GM23338 (cell line): ENCODE data around the gene F13A1. TPM values are rescaled to one million over a fixed set of nuclear protein-coding genes. Genes with fewer than 3 reads are reported as not detected.

Source experiments
- ATAC-seq: fragments of 200-7000 bp; cut with Tn5 transposase; 3 replicates; pipeline ENCODE4 v1.9.1; 2020
- DNase-seq: peaks from one replicate; pipeline ENCODE4 v3.0.0-alpha.2; 2015; ENCODE audit warnings: low spot score
- H2AFZ ChIP-seq: fragments of 200-600 bp; sonication (generic); 2 replicates; pipeline ENCODE4 v1.8.0; 2016; ENCODE audit warnings: antibody characterized with exemption, mild to moderate bottlenecking, moderate library complexity
- H3F3A ChIP-seq: fragments of 200-600 bp; sonication (generic); replicated peaks from 2 replicates; pipeline ENCODE4 v1.8.0; 2017; ENCODE audit warnings: antibody characterized with exemption, mixed run types, low read depth
- H3K27ac ChIP-seq: fragments of 200-600 bp; sonication (generic); 2 replicates; pipeline ENCODE4 v1.6.1; 2016; ENCODE audit warnings: low read depth
- H3K27me3 ChIP-seq: fragments of 200-600 bp; sonication (generic); 2 replicates; pipeline ENCODE4 v1.8.0; 2016; ENCODE audit warnings: mild to moderate bottlenecking, mixed run types, moderate library complexity; ENCODE audit not compliant: insufficient read depth
- H3K36me3 ChIP-seq: fragments of 200-600 bp; sonication (generic); 2 replicates; pipeline ENCODE4 v1.8.0; 2016; ENCODE audit warnings: mild to moderate bottlenecking; ENCODE audit not compliant: insufficient read depth
- H3K4me1 ChIP-seq: fragments of 200-600 bp; sonication (generic); 2 replicates; pipeline ENCODE4 v1.8.0; 2016; ENCODE audit warnings: mild to moderate bottlenecking, moderate library complexity; ENCODE audit not compliant: insufficient read depth
- H3K4me2 ChIP-seq: fragments of 200-600 bp; sonication (generic); 2 replicates; pipeline ENCODE4 v1.7.1; 2017; ENCODE audit warnings: mixed run types
- H3K4me3 ChIP-seq: fragments of 200-600 bp; sonication (generic); 2 replicates; pipeline ENCODE4 v1.6.1; 2016; ENCODE audit warnings: mixed run types
- H3K79me2 ChIP-seq: fragments of 200-600 bp; sonication (generic); replicated peaks from 2 replicates; pipeline ENCODE4 v1.8.0; 2017; ENCODE audit warnings: mild to moderate bottlenecking; ENCODE audit not compliant: insufficient read depth
- H3K9me2 ChIP-seq: fragments of 200-600 bp; sonication (generic); 2 replicates; pipeline ENCODE4 v1.8.0; 2017; ENCODE audit not compliant: insufficient read depth
- H4K20me1 ChIP-seq: fragments of 200-600 bp; sonication (generic); replicated peaks from 2 replicates; pipeline ENCODE4 v1.8.0; 2017; ENCODE audit warnings: mild to moderate bottlenecking; ENCODE audit not compliant: insufficient read depth
- H3K27ac Mint-ChIP-seq: 2 replicates; pipeline ENCODE4 v1.8.0; 2020; ENCODE audit warnings: inconsistent platforms, mild to moderate bottlenecking, moderate library complexity, mixed read lengths
- H3K27me3 Mint-ChIP-seq: 3 replicates; pipeline ENCODE4 v1.8.0; 2022; ENCODE audit warnings: low read depth, mild to moderate bottlenecking, moderate library complexity, mixed read lengths, inconsistent platforms; ENCODE audit not compliant: insufficient read depth, poor library complexity
- H3K36me3 Mint-ChIP-seq: 3 replicates; pipeline ENCODE4 v1.8.0; 2021; ENCODE audit warnings: low read depth, mild to moderate bottlenecking, inconsistent platforms, moderate library complexity, mixed read lengths
- H3K4me1 Mint-ChIP-seq: 3 replicates; pipeline ENCODE4 v1.8.0; 2020; ENCODE audit warnings: mild to moderate bottlenecking, inconsistent platforms, mixed read lengths
- H3K4me3 Mint-ChIP-seq: 3 replicates; pipeline ENCODE4 v1.8.0; 2021; ENCODE audit warnings: moderate library complexity, mild to moderate bottlenecking, inconsistent platforms, mixed read lengths
- H3K9me3 Mint-ChIP-seq: 3 replicates; pipeline ENCODE4 v1.8.0; 2020; ENCODE audit warnings: moderate library complexity, mild to moderate bottlenecking, inconsistent platforms, mixed read lengths
- CREB1 ChIP-seq: fragments of 250-450 bp; sonication (Bioruptor Pico); IDR thresholded peaks from 2 replicates; pipeline ENCODE4 v1.5.0; 2020; ENCODE audit warnings: low read depth, mild to moderate bottlenecking, moderate library complexity
- EZH2 ChIP-seq: fragments of 200-600 bp; sonication (generic); IDR thresholded peaks from one replicate; pipeline ENCODE4 v1.8.0; 2017; ENCODE audit warnings: antibody characterized with exemption, mild to moderate bottlenecking, low read depth; ENCODE audit not compliant: unreplicated experiment
- EZH2phosphoT487 ChIP-seq: fragments of 200-600 bp; sonication (generic); IDR thresholded peaks from one replicate; pipeline ENCODE4 v1.8.1; 2018; ENCODE audit warnings: antibody characterized with exemption; ENCODE audit not compliant: unreplicated experiment
- NANOG ChIP-seq: IDR thresholded peaks from 2 replicates; pipeline ENCODE4 v1.6.1; 2016; ENCODE audit warnings: antibody characterized with exemption, borderline replicate concordance
- ZNF331 ChIP-seq: fragments of 250-450 bp; sonication (Bioruptor Pico); IDR thresholded peaks from 2 replicates; pipeline ENCODE4 v1.5.0; 2020; ENCODE audit warnings: low read depth, mild to moderate bottlenecking, moderate library complexity
- polyA plus RNA-seq: library from polyadenylated mRNA; unstranded; fragments of >200 nt; fragmentation: Nextera tagmentation; extraction: Ambion mirVana; gene quantifications from 2 replicates; pipeline ENCODE4 v1.2.1, GENCODE V29; 2016
- total RNA-seq: library from RNA; depleted of rRNA; stranded (reverse); fragments of >200 nt; shearing (Covaris generic); gene quantifications from 2 replicates; pipeline ENCODE4 v1.2.3, GENCODE V29; 2014
- TF ChIP-seq, protein P1 (sequence below), 2 experiments: fragments of 200-600 bp in 1 of 2; sonication (generic) in 1 of 2; conservative IDR thresholded peaks; 2 replicates each; pipeline versions ENCODE4 v1.5.1 to v1.6.1; 2016 to 2017; ENCODE audit warnings: antibody characterized with exemption in 2 of 2, low read depth in 2 of 2, mild to moderate bottlenecking in 2 of 2, moderate library complexity in 1 of 2
- TF ChIP-seq, protein P2 (sequence below): IDR thresholded peaks from one replicate; pipeline ENCODE4 v1.6.1; 2018; ENCODE audit warnings: antibody characterized with exemption; ENCODE audit not compliant: unreplicated experiment
- TF ChIP-seq, protein P3 (sequence below): fragments of 250-450 bp; sonication (Bioruptor Pico); IDR thresholded peaks from 2 replicates; pipeline ENCODE4 v1.5.0; 2020; ENCODE audit warnings: mild to moderate bottlenecking, moderate library complexity

F13A1 gene
- total and polyA plus RNA-seq, 2 experiments from 2014 or later: 0.31 to 0.32 TPM

DNA sequence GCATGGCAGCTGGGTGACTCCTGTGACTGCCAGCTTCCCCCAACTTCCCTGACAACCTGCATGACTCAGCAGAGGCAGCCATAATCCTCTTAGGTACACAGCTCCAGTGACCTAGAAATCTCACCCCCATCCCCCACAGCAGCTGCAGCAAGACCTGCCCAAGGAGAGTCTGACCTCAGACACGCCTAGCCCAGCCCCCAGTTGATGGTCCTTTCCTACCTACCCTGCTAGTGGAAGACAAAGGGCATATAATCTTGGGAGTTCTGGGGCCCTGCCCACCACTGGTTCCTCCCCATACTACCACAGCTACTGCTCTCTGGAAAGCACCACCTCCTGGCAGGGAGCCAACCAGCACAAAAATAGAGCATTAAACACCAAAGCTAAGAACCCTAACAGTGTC, 90.2 kb downstream of the F13A1 start:
- H3K4me1 ChIP-seq: no peaks in the 10 kb centered on the region
- H3K27ac ChIP-seq: no peak overlapping the region
- Mint-ChIP-seq H3K9me3 (0 out of 3 replicates have a peak, but pooled peaks cover 3% of the 10 kb centered on the region), H3K36me3 (no peaks in the 10 kb centered on the region), H3K27me3 (no peaks in the 10 kb centered on the region), H3K4me1 (peaks cover 6% of the 10 kb centered on the region; the same call in 2 of the 3 replicates), H3K4me3 (no peak overlapping the region), H3K27ac (no peak overlapping the region)
- H3K4me2 ChIP-seq: no peak overlapping the region
- ATAC-seq (no peak), DNase-seq (no peak)
- H3K36me3 ChIP-seq: no peaks in the 10 kb centered on the region
- TF ChIP-seq, protein P1, sequence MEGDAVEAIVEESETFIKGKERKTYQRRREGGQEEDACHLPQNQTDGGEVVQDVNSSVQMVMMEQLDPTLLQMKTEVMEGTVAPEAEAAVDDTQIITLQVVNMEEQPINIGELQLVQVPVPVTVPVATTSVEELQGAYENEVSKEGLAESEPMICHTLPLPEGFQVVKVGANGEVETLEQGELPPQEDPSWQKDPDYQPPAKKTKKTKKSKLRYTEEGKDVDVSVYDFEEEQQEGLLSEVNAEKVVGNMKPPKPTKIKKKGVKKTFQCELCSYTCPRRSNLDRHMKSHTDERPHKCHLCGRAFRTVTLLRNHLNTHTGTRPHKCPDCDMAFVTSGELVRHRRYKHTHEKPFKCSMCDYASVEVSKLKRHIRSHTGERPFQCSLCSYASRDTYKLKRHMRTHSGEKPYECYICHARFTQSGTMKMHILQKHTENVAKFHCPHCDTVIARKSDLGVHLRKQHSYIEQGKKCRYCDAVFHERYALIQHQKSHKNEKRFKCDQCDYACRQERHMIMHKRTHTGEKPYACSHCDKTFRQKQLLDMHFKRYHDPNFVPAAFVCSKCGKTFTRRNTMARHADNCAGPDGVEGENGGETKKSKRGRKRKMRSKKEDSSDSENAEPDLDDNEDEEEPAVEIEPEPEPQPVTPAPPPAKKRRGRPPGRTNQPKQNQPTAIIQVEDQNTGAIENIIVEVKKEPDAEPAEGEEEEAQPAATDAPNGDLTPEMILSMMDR (conservative IDR thresholded peaks at IDR 0.05; ENCODE audit: low read depth in 2 of 2): no peak
- no peaks in the 10 kb centered on the region for H3K79me2 ChIP-seq
- H2AFZ ChIP-seq: no peak overlapping the region
- no peaks in the 10 kb centered on the region for H4K20me1 ChIP-seq
- no peaks in the 10 kb centered on the region for H3F3A ChIP-seq
- peaks cover 12% of the 10 kb centered on the region for H3K9me2 ChIP-seq
- no peaks in the 10 kb centered on the region for H3K27me3 ChIP-seq
- H3K4me3 ChIP-seq: no peak overlapping the region

GRCh38 chr6:6227896-6228295, 92.6 kb downstream of the F13A1 start:
- Histone ChIP-seq H3K36me3 (no peaks in the 10 kb centered on the region), H3K4me3 (no peak overlapping the region), H3K27ac (no peak overlapping the region), H3K9me2 (peaks cover 12% of the 10 kb centered on the region), H3K27me3 (no peaks in the 10 kb centered on the region), H3K4me1 (no peaks in the 10 kb centered on the region), H2AFZ (no peak overlapping the region), H3K4me2 (no peak overlapping the region), H4K20me1 (no peaks in the 10 kb centered on the region), H3F3A (no peaks in the 10 kb centered on the region), H3K79me2 (no peaks in the 10 kb centered on the region)
- Mint-ChIP-seq H3K9me3 (no peaks in the 10 kb centered on the region), H3K4me1 (peaks cover 6% of the 10 kb centered on the region; the same call in 2 of the 3 replicates), H3K4me3 (no peak overlapping the region), H3K36me3 (no peaks in the 10 kb centered on the region), H3K27me3 (no peaks in the 10 kb centered on the region), H3K27ac (no peak overlapping the region)
- ATAC-seq (no peak), DNase-seq (no peak)
- TF ChIP-seq, protein P2, sequence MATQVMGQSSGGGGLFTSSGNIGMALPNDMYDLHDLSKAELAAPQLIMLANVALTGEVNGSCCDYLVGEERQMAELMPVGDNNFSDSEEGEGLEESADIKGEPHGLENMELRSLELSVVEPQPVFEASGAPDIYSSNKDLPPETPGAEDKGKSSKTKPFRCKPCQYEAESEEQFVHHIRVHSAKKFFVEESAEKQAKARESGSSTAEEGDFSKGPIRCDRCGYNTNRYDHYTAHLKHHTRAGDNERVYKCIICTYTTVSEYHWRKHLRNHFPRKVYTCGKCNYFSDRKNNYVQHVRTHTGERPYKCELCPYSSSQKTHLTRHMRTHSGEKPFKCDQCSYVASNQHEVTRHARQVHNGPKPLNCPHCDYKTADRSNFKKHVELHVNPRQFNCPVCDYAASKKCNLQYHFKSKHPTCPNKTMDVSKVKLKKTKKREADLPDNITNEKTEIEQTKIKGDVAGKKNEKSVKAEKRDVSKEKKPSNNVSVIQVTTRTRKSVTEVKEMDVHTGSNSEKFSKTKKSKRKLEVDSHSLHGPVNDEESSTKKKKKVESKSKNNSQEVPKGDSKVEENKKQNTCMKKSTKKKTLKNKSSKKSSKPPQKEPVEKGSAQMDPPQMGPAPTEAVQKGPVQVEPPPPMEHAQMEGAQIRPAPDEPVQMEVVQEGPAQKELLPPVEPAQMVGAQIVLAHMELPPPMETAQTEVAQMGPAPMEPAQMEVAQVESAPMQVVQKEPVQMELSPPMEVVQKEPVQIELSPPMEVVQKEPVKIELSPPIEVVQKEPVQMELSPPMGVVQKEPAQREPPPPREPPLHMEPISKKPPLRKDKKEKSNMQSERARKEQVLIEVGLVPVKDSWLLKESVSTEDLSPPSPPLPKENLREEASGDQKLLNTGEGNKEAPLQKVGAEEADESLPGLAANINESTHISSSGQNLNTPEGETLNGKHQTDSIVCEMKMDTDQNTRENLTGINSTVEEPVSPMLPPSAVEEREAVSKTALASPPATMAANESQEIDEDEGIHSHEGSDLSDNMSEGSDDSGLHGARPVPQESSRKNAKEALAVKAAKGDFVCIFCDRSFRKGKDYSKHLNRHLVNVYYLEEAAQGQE: no peak
- TF ChIP-seq EZH2 (no peak), ZNF331 (CRISPR knock-in tag) (no peak), CREB1 (CRISPR knock-in tag) (no peak), NANOG (no peak), EZH2phosphoT487 (no peak)
- TF ChIP-seq, protein P3, sequence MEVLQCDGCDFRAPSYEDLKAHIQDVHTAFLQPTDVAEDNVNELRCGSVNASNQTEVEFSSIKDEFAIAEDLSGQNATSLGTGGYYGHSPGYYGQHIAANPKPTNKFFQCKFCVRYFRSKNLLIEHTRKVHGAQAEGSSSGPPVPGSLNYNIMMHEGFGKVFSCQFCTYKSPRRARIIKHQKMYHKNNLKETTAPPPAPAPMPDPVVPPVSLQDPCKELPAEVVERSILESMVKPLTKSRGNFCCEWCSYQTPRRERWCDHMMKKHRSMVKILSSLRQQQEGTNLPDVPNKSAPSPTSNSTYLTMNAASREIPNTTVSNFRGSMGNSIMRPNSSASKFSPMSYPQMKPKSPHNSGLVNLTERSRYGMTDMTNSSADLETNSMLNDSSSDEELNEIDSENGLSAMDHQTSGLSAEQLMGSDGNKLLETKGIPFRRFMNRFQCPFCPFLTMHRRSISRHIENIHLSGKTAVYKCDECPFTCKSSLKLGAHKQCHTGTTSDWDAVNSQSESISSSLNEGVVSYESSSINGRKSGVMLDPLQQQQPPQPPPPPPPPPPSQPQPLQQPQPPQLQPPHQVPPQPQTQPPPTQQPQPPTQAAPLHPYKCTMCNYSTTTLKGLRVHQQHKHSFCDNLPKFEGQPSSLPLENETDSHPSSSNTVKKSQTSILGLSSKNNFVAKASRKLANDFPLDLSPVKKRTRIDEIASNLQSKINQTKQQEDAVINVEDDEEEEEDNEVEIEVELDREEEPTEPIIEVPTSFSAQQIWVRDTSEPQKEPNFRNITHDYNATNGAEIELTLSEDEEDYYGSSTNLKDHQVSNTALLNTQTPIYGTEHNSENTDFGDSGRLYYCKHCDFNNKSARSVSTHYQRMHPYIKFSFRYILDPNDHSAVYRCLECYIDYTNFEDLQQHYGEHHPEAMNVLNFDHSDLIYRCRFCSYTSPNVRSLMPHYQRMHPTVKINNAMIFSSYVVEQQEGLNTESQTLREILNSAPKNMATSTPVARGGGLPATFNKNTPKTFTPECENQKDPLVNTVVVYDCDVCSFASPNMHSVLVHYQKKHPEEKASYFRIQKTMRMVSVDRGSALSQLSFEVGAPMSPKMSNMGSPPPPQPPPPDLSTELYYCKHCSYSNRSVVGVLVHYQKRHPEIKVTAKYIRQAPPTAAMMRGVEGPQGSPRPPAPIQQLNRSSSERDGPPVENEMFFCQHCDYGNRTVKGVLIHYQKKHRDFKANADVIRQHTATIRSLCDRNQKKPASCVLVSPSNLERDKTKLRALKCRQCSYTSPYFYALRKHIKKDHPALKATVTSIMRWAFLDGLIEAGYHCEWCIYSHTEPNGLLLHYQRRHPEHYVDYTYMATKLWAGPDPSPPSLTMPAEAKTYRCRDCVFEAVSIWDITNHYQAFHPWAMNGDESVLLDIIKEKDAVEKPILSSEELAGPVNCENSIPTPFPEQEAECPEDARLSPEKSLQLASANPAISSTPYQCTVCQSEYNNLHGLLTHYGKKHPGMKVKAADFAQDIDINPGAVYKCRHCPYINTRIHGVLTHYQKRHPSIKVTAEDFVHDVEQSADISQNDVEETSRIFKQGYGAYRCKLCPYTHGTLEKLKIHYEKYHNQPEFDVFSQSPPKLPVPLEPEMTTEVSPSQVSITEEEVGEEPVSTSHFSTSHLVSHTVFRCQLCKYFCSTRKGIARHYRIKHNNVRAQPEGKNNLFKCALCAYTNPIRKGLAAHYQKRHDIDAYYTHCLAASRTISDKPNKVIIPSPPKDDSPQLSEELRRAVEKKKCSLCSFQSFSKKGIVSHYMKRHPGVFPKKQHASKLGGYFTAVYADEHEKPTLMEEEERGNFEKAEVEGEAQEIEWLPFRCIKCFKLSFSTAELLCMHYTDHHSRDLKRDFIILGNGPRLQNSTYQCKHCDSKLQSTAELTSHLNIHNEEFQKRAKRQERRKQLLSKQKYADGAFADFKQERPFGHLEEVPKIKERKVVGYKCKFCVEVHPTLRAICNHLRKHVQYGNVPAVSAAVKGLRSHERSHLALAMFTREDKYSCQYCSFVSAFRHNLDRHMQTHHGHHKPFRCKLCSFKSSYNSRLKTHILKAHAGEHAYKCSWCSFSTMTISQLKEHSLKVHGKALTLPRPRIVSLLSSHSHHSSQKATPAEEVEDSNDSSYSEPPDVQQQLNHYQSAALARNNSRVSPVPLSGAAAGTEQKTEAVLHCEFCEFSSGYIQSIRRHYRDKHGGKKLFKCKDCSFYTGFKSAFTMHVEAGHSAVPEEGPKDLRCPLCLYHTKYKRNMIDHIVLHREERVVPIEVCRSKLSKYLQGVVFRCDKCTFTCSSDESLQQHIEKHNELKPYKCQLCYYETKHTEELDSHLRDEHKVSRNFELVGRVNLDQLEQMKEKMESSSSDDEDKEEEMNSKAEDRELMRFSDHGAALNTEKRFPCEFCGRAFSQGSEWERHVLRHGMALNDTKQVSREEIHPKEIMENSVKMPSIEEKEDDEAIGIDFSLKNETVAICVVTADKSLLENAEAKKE (CRISPR knock-in tag): no peak
